OCI-LY3 (cell line): ENCODE data around the gene LBX2.

Experiments used
- CTCF ChIP-seq: fragments of 200-600, 300-600 bp; sonication (generic); IDR thresholded peaks from 2 replicates; pipeline ENCODE4 v1.5.1; 2014; ENCODE audit warnings: antibody characterized with exemption, low read length, low read depth
- EZH2phosphoT487 ChIP-seq: fragments of 200-600 bp; shearing (Covaris generic); IDR thresholded peaks from 2 replicates; pipeline ENCODE4 v1.6.1; 2018; ENCODE audit warnings: antibody characterized with exemption, mixed run types, low read depth

GRCh38 chr2:74495440-74495839, 4.0 kb downstream of the LBX2 start:
- no peak for TF ChIP-seq CTCF
- no peak for TF ChIP-seq EZH2phosphoT487
